ENCODE results near the gene SLFN13.
A peak's percentile ranks its signal among the peaks of the same experiment; 100 is the strongest.
"Not testable (repeated sequence)": the region's sequence is repeated elsewhere in the genome, so short reads cannot be mapped to it uniquely, and the experiment has no call there.

Gene SLFN13

GRCh38 chr17:35448214-35448898, at the start of gene SLFN13:
SLFN13 (minus strand) TSS chr17:35448766; CDS start chr17:35445680, 3,086 bp downstream.
- no peak for DNase-seq

GRCh38 chr17:35496451-35497290, 48.1 kb upstream of the SLFN13 start:
- no peak for DNase-seq

- DNase-seq: no peak
These were observed 44.5 kb upstream of the SLFN13 start for GRCh38 chr17:35493040-35493439.

GRCh38 chr17:35491417-35491816, 42.9 kb upstream of the SLFN13 start:
- no peak for DNase-seq

GRCh38 chr17:35489944-35490343, 41.4 kb upstream of the SLFN13 start:
- no peak for DNase-seq

- no peak for DNase-seq
These were observed 40.4 kb upstream of the SLFN13 start for GRCh38 chr17:35488991-35489390.

GRCh38 chr17:35486920-35487732, 38.6 kb upstream of the SLFN13 start:
- DNase-seq: no peak

GRCh38 chr17:35479271-35479670, 30.7 kb upstream of the SLFN13 start:
- DNase-seq: no peak

- DNase-seq: no peak
These were observed 28.7 kb upstream of the SLFN13 start for GRCh38 chr17:35477248-35477647.

GRCh38 chr17:35476283-35476820, 27.8 kb upstream of the SLFN13 start:
- no peak for DNase-seq

GRCh38 chr17:35468475-35468874, 19.9 kb upstream of the SLFN13 start:
- DNase-seq: no peak

- DNase-seq: no peak
These were observed 19.3 kb upstream of the SLFN13 start for GRCh38 chr17:35467824-35468223.

GRCh38 chr17:35460354-35460851, 11.8 kb upstream of the SLFN13 start:
- DNase-seq: peak; percentile 50

GRCh38 chr17:35454035-35454434, 5.5 kb upstream of the SLFN13 start:
- DNase-seq: not testable (repeated sequence)

- no peak for DNase-seq
These were observed 4.6 kb upstream of the SLFN13 start for GRCh38 chr17:35453171-35453570.

- no peak for DNase-seq
These were observed 885 bp upstream of the SLFN13 start for GRCh38 chr17:35449371-35449931.

- DNase-seq: no peak
These were observed 297 bp upstream of the SLFN13 start for GRCh38 chr17:35448899-35449227.

- DNase-seq: no peak
These were observed 1.1 kb downstream of the SLFN13 start for GRCh38 chr17:35447499-35447898.

- no peak for DNase-seq
These were observed 10.1 kb downstream of the SLFN13 start for GRCh38 chr17:35438433-35438832.

- no peak for DNase-seq
These were observed 15.3 kb downstream of the SLFN13 start for GRCh38 chr17:35433075-35433894.

- no peak for DNase-seq
These were observed 16.1 kb downstream of the SLFN13 start, which contains the start of gene SLFN12 for GRCh38 chr17:35432176-35433074. SLFN12 (minus strand) TSS chr17:35432500; CDS start chr17:35423028, 9,472 bp downstream.
